ENCODE results near the gene GPR45.

- no peak for TF ChIP-seq EZH2 (IDR thresholded peaks at IDR 0.05; ENCODE audit: insufficient read depth, poor library complexity, severe bottlenecking)
- no peak for TF ChIP-seq EZH2phosphoT487 (IDR thresholded peaks at IDR 0.05; ENCODE audit: insufficient read depth, low read depth)
Observed at GRCh38 chr2:105255979-105256378, 14.4 kb downstream of the GPR45 start.
